Activated T-helper 2 cell treated with anti-CD3 and anti-CD28 coated beads, Interferon-gamma antibody, Interleukin-2, Interleukin-4, amounts not matched to agents 10 μg/mL and 5 μg/mL and 100 μg/mL, durations not matched to agents 14 hours and 24 hours and 36 hours (primary cell): Measurements from ENCODE around the gene SYNDIG1. TPM values are rescaled to one million over a fixed set of nuclear protein-coding genes. Genes with fewer than 3 reads are reported as not detected.

Experiments used
- DNase-seq: peaks from one replicate; pipeline ENCODE4 v3.0.0; 2021; ENCODE audit warnings: low spot score
- H3K27ac Mint-ChIP-seq: one replicate; pipeline ENCODE4 v1.8.0; 2021; ENCODE audit warnings: mixed read lengths
- H3K27me3 Mint-ChIP-seq: one replicate; pipeline ENCODE4 v1.8.0; 2021; ENCODE audit warnings: low read depth, mixed read lengths
- H3K36me3 Mint-ChIP-seq: one replicate; pipeline ENCODE4 v1.8.0; 2021; ENCODE audit warnings: low read depth, mixed read lengths
- H3K4me1 Mint-ChIP-seq: one replicate; pipeline ENCODE4 v1.8.0; 2021; ENCODE audit warnings: low read depth, mixed read lengths
- H3K4me3 Mint-ChIP-seq: one replicate; pipeline ENCODE4 v1.8.0; 2021; ENCODE audit warnings: low read depth, mild to moderate bottlenecking, moderate library complexity, mixed read lengths
- H3K9me3 Mint-ChIP-seq: one replicate; pipeline ENCODE4 v1.8.0; 2021; ENCODE audit warnings: mixed read lengths
- intact Hi-C: fragments of 100-400 bp; cut with micrococcal nuclease; formaldehyde crosslinking; loops from one replicate; pipeline ENCODE4 v1.15.1; 2023
- total RNA-seq: library from RNA; stranded (reverse); gene quantifications from 2 replicates; pipeline ENCODE4 v1.2.3, GENCODE V29; 2022

The SYNDIG1 gene
- total RNA-seq, 1 donor from 2014 or later: not detected

GRCh38 chr20:24468401-24469115 lies 871 bp upstream of the SYNDIG1 start:
- no peaks in the 10 kb centered on the region for H3K36me3 Mint-ChIP-seq
- H3K4me3 Mint-ChIP-seq: no peak overlapping the region
- no peak overlapping the region for H3K27ac Mint-ChIP-seq
- peaks cover 63% of the 10 kb centered on the region for H3K27me3 Mint-ChIP-seq
- DNase-seq: no peak
- intact Hi-C loops: no loop called here
- H3K4me1 Mint-ChIP-seq: no peaks in the 10 kb centered on the region
- H3K9me3 Mint-ChIP-seq: no peaks in the 10 kb centered on the region

GRCh38 chr20:24469894-24470745 lies 691 bp downstream of the SYNDIG1 start:
- Mint-ChIP-seq H3K27me3 (peaks cover 71% of the 10 kb centered on the region), H3K36me3 (no peaks in the 10 kb centered on the region), H3K4me1 (no peaks in the 10 kb centered on the region), H3K4me3 (no peak overlapping the region), H3K27ac (no peak overlapping the region), H3K9me3 (no peaks in the 10 kb centered on the region)
- no peak for DNase-seq
- intact Hi-C loops: no loop called here

GRCh38 chr20:24470746-24471582 lies 1.5 kb downstream of the SYNDIG1 start:
- no peak overlapping the region for H3K4me3 Mint-ChIP-seq
- DNase-seq: no peak
- H3K4me1 Mint-ChIP-seq: no peaks in the 10 kb centered on the region
- no peak overlapping the region for H3K27ac Mint-ChIP-seq
- H3K27me3 Mint-ChIP-seq: peaks cover 71% of the 10 kb centered on the region
- intact Hi-C loops: no loop called here
- H3K9me3 Mint-ChIP-seq: no peaks in the 10 kb centered on the region
- no peaks in the 10 kb centered on the region for H3K36me3 Mint-ChIP-seq

GRCh38 chr20:24472426-24472825 lies 3.0 kb downstream of the SYNDIG1 start:
- Mint-ChIP-seq H3K4me1 (no peaks in the 10 kb centered on the region), H3K9me3 (no peaks in the 10 kb centered on the region), H3K36me3 (no peaks in the 10 kb centered on the region), H3K27ac (no peak overlapping the region), H3K27me3 (peaks cover 60% of the 10 kb centered on the region), H3K4me3 (no peak overlapping the region)
- intact Hi-C loops: no loop called here
- no peak for DNase-seq

GRCh38 chr20:24473435-24474223 lies 4.2 kb downstream of the SYNDIG1 start:
- no peak overlapping the region for H3K27ac Mint-ChIP-seq
- no peak for DNase-seq
- intact Hi-C loops: no loop called here
- no peaks in the 10 kb centered on the region for H3K9me3 Mint-ChIP-seq
- H3K36me3 Mint-ChIP-seq: no peaks in the 10 kb centered on the region
- H3K27me3 Mint-ChIP-seq: peaks cover 48% of the 10 kb centered on the region
- H3K4me3 Mint-ChIP-seq: no peak overlapping the region
- H3K4me1 Mint-ChIP-seq: no peaks in the 10 kb centered on the region

- Mint-ChIP-seq H3K36me3 (no peaks in the 10 kb centered on the region), H3K4me3 (no peak overlapping the region), H3K27ac (no peak overlapping the region), H3K4me1 (no peaks in the 10 kb centered on the region), H3K27me3 (peaks cover 16% of the 10 kb centered on the region), H3K9me3 (no peaks in the 10 kb centered on the region)
- intact Hi-C loops: no loop called here
- no peak for DNase-seq
Observed at GRCh38 chr20:24477831-24478547, 8.6 kb downstream of the SYNDIG1 start.

- H3K27ac Mint-ChIP-seq: no peak overlapping the region
- H3K36me3 Mint-ChIP-seq: no peaks in the 10 kb centered on the region
- intact Hi-C loops: no loop called here
- H3K4me1 Mint-ChIP-seq: no peaks in the 10 kb centered on the region
- peaks cover 12% of the 10 kb centered on the region for H3K27me3 Mint-ChIP-seq
- no peak overlapping the region for H3K4me3 Mint-ChIP-seq
- no peaks in the 10 kb centered on the region for H3K9me3 Mint-ChIP-seq
- DNase-seq: no peak
Observed at GRCh38 chr20:24478584-24478983, 9.2 kb downstream of the SYNDIG1 start.

GRCh38 chr20:24479106-24479505 lies 9.7 kb downstream of the SYNDIG1 start:
- no peak for DNase-seq
- no peaks in the 10 kb centered on the region for H3K9me3 Mint-ChIP-seq
- no peak overlapping the region for H3K27ac Mint-ChIP-seq
- no peaks in the 10 kb centered on the region for H3K4me1 Mint-ChIP-seq
- no peak overlapping the region for H3K4me3 Mint-ChIP-seq
- peaks cover 8% of the 10 kb centered on the region for H3K27me3 Mint-ChIP-seq
- H3K36me3 Mint-ChIP-seq: no peaks in the 10 kb centered on the region
- intact Hi-C loops: no loop called here

- Mint-ChIP-seq H3K27ac (no peak overlapping the region), H3K27me3 (peaks cover 4% of the 10 kb centered on the region), H3K4me3 (no peak overlapping the region), H3K4me1 (no peaks in the 10 kb centered on the region), H3K36me3 (no peaks in the 10 kb centered on the region), H3K9me3 (no peaks in the 10 kb centered on the region)
- DNase-seq: no peak
- intact Hi-C loops: no loop called here
Observed at GRCh38 chr20:24479595-24479994, 10.2 kb downstream of the SYNDIG1 start.

- intact Hi-C loops: no loop called here
- Mint-ChIP-seq H3K4me1 (no peaks in the 10 kb centered on the region), H3K4me3 (no peak overlapping the region), H3K27me3 (no peaks in the 10 kb centered on the region), H3K36me3 (no peaks in the 10 kb centered on the region), H3K9me3 (no peaks in the 10 kb centered on the region), H3K27ac (no peak overlapping the region)
- no peak for DNase-seq
Observed at GRCh38 chr20:24480509-24480908, 11.1 kb downstream of the SYNDIG1 start.

- no peaks in the 10 kb centered on the region for H3K27me3 Mint-ChIP-seq
- DNase-seq: no peak
- H3K27ac Mint-ChIP-seq: no peak overlapping the region
- intact Hi-C loops: no loop called here
- H3K4me3 Mint-ChIP-seq: no peak overlapping the region
- H3K4me1 Mint-ChIP-seq: no peaks in the 10 kb centered on the region
- no peaks in the 10 kb centered on the region for H3K9me3 Mint-ChIP-seq
- no peaks in the 10 kb centered on the region for H3K36me3 Mint-ChIP-seq
Observed at GRCh38 chr20:24481173-24481572, 11.7 kb downstream of the SYNDIG1 start.
